ENCODE data around the gene ADAMTS17. TPM values are rescaled to one million over a fixed set of nuclear protein-coding genes. Genes with fewer than 3 reads are reported as not detected.

The ADAMTS17 gene
- total RNA-seq, 1 experiment from 2014 or later = 1.6 TPM

- H3K27me3 ChIP-seq (ENCODE audit: control insufficient read depth, insufficient read depth, low read length) = no peaks in the 10 kb centered on the region
- H3K36me3 ChIP-seq (ENCODE audit: control insufficient read depth, insufficient read depth, low read length) = no peaks in the 10 kb centered on the region
- H3K9me3 ChIP-seq (ENCODE audit: control insufficient read depth, insufficient read depth, low read depth, low read length) = no peaks in the 10 kb centered on the region
- no peak overlapping the region for H3K4me3 ChIP-seq (ENCODE audit: low read depth in 2 of 2, low read length in 2 of 2)
- no peak for TF ChIP-seq REST (IDR thresholded peaks at IDR 0.05; ENCODE audit: insufficient read depth in 1 of 2, low read depth in 2 of 2, low read length in 1 of 2)
- BruUV-seq (replicated peaks) = no TSS peak
- no peak for DNase-seq (ENCODE audit: low read depth, low spot score)
- in situ Hi-C loops (cut with HindIII; ENCODE audit: low pct_unique_long_range_greater_than_20kb, low sequenced_read_pairs) (no loop called here), intact Hi-C loops (cut with micrococcal nuclease; ENCODE audit: unreplicated experiment) (no loop called here)
- no peaks in the 10 kb centered on the region for H3K4me1 ChIP-seq (ENCODE audit: control insufficient read depth, insufficient read depth, low read length)
- no peak overlapping the region for H3K27ac ChIP-seq (ENCODE audit: low read length)
- ChIA-PET POLR2A (no interaction called here), CTCF (no interaction called here)
- no peak for ATAC-seq
Measured at GRCh38 chr15:100186366-100186765, 155.4 kb downstream of the ADAMTS17 start.

- POLR2A ChIA-PET = no interaction called here
- Histone ChIP-seq H3K27ac (ENCODE audit: low read length) (no peak overlapping the region), H3K4me3 (ENCODE audit: low read depth in 2 of 2, low read length in 2 of 2) (no peak overlapping the region), H3K36me3 (ENCODE audit: control insufficient read depth, insufficient read depth, low read length) (no peaks in the 10 kb centered on the region), H3K4me1 (ENCODE audit: control insufficient read depth, insufficient read depth, low read length) (no peaks in the 10 kb centered on the region), H3K27me3 (ENCODE audit: control insufficient read depth, insufficient read depth, low read length) (no peaks in the 10 kb centered on the region), H3K9me3 (ENCODE audit: control insufficient read depth, insufficient read depth, low read depth, low read length) (no peaks in the 10 kb centered on the region)
- in situ Hi-C loops (cut with HindIII; ENCODE audit: low pct_unique_long_range_greater_than_20kb, low sequenced_read_pairs) (no loop called here), intact Hi-C loops (cut with micrococcal nuclease; ENCODE audit: unreplicated experiment) (no loop called here)
- TF ChIP-seq POLR2AphosphoS5 (IDR thresholded peaks at IDR 0.05; ENCODE audit: low read depth, low read length) (no peak), SIN3A (IDR thresholded peaks at IDR 0.05; ENCODE audit: borderline replicate concordance, insufficient read depth, low read depth, low read length) (no peak), REST (IDR thresholded peaks at IDR 0.05; ENCODE audit: insufficient read depth in 1 of 2, low read depth in 2 of 2, low read length in 1 of 2) (no peak), TCF7L2 (IDR thresholded peaks at IDR 0.05; ENCODE audit: low read depth, low read length) (no peak)
- TF ChIP-seq, protein P1, sequence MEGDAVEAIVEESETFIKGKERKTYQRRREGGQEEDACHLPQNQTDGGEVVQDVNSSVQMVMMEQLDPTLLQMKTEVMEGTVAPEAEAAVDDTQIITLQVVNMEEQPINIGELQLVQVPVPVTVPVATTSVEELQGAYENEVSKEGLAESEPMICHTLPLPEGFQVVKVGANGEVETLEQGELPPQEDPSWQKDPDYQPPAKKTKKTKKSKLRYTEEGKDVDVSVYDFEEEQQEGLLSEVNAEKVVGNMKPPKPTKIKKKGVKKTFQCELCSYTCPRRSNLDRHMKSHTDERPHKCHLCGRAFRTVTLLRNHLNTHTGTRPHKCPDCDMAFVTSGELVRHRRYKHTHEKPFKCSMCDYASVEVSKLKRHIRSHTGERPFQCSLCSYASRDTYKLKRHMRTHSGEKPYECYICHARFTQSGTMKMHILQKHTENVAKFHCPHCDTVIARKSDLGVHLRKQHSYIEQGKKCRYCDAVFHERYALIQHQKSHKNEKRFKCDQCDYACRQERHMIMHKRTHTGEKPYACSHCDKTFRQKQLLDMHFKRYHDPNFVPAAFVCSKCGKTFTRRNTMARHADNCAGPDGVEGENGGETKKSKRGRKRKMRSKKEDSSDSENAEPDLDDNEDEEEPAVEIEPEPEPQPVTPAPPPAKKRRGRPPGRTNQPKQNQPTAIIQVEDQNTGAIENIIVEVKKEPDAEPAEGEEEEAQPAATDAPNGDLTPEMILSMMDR (IDR thresholded peaks at IDR 0.05) = no peak
- CTCF ChIA-PET = no interaction called here
- no TSS peak for BruUV-seq (replicated peaks)
- DNase-seq (ENCODE audit: low read depth, low spot score) = no peak
- ATAC-seq = no peak
Measured at GRCh38 chr15:100183921-100184495, 157.8 kb downstream of the ADAMTS17 start.
